Panc1 (cell line): ENCODE measurements around the gene TRIM28. TPM values are rescaled to one million over a fixed set of nuclear protein-coding genes. Genes with fewer than 3 reads are reported as not detected.

Experiments
- ATAC-seq: fragments of 200-7000 bp; cut with Tn5 transposase; 2 replicates; pipeline ENCODE4 v1.9.1; 2020; ENCODE audit warnings: mild to moderate bottlenecking, moderate library complexity
- BruUV-seq: library from RNA; stranded (reverse); fragments of 400-500 nt; replicated peaks from 2 replicates; lab custom pipeline; 2021; lab: Mats Ljungman, UMichigan
- CTCF ChIA-PET: fragments of 300-600 bp; sonication (Branson Sonifier 250); formaldehyde crosslinking; loops from one replicate; lab custom pipeline; 2022; ENCODE audit warnings: antibody characterized with exemption; lab: Charles Lee
- POLR2A ChIA-PET: fragments of 300-600 bp; sonication (Branson Sonifier 250); formaldehyde crosslinking; loops from one replicate; lab custom pipeline; 2022; ENCODE audit warnings: antibody characterized with exemption; lab: Charles Lee
- DNase-seq: peaks from one replicate; pipeline ENCODE4 v3.0.0-alpha.2; 2010; ENCODE audit warnings: low read depth, low spot score
- H3K27ac ChIP-seq: 2 replicates; pipeline ENCODE4 v1.5.1; 2011; ENCODE audit warnings: mild to moderate bottlenecking, low read length, inconsistent platforms
- H3K27me3 ChIP-seq: fragments of 200-500 bp; sonication (Bioruptor generic); 2 replicates; pipeline ENCODE4 v1.6.0; 2014; ENCODE audit warnings: low read length, inconsistent platforms; ENCODE audit not compliant: control insufficient read depth, insufficient read depth
- H3K36me3 ChIP-seq: fragments of 200-500 bp; sonication (Bioruptor generic); 2 replicates; pipeline ENCODE4 v1.5.1; 2014; ENCODE audit warnings: inconsistent platforms, mild to moderate bottlenecking, low read length, moderate library complexity; ENCODE audit not compliant: control insufficient read depth, insufficient read depth
- H3K4me1 ChIP-seq: 2 replicates; pipeline ENCODE4 v1.5.1; 2011; ENCODE audit warnings: inconsistent platforms, mild to moderate bottlenecking, low read length, moderate library complexity; ENCODE audit not compliant: control insufficient read depth, insufficient read depth
- H3K4me3 ChIP-seq, 2 experiments: 2 replicates each; pipeline ENCODE4 v1.5.1; 2011 to 2012; ENCODE audit warnings: low read depth in 2 of 2, low read length in 2 of 2, mild to moderate bottlenecking in 2 of 2, inconsistent platforms in 1 of 2, moderate library complexity in 1 of 2
- H3K9me3 ChIP-seq: fragments of 200-500 bp; sonication (Bioruptor generic); 2 replicates; pipeline ENCODE4 v1.5.1; 2014; ENCODE audit warnings: low read depth, mild to moderate bottlenecking, inconsistent platforms, low read length, moderate library complexity; ENCODE audit not compliant: control insufficient read depth, insufficient read depth
- CTCF ChIP-seq: fragments of 450-650 bp; IDR thresholded peaks from 2 replicates; pipeline ENCODE4 v1.5.1; 2017; ENCODE audit warnings: mild to moderate bottlenecking
- POLR2AphosphoS5 ChIP-seq: IDR thresholded peaks from 2 replicates; pipeline ENCODE4 v1.6.1; 2012; ENCODE audit warnings: mild to moderate bottlenecking, low read depth, low read length, moderate library complexity
- SIN3A ChIP-seq: IDR thresholded peaks from 2 replicates; pipeline ENCODE4 v1.6.1; 2012; ENCODE audit warnings: low read depth, mild to moderate bottlenecking, low read length, moderate library complexity, borderline replicate concordance; ENCODE audit not compliant: insufficient read depth
- TCF7L2 ChIP-seq: IDR thresholded peaks from 2 replicates; pipeline ENCODE4 v1.6.1; 2011; ENCODE audit warnings: mild to moderate bottlenecking, low read depth, low read length, inconsistent platforms
- in situ Hi-C: cut with HindIII; loops from 2 replicates; pipeline ENCODE4 v1.10.0; 2016; ENCODE audit warnings: low sequenced_read_pairs, low pct_unique_long_range_greater_than_20kb
- intact Hi-C: fragments of 100-400 bp; cut with micrococcal nuclease; formaldehyde crosslinking; loops from one replicate; pipeline ENCODE4 v1.10.0; 2022; ENCODE audit not compliant: unreplicated experiment
- total RNA-seq: library from RNA; stranded (reverse); gene quantifications from one replicate; pipeline ENCODE4 v1.2.1, GENCODE V29; 2021; ENCODE audit not compliant: unreplicated experiment
- TF ChIP-seq, protein P1 (sequence below), 2 experiments: IDR thresholded peaks; 2 replicates each; pipeline ENCODE4 v1.6.1; 2011 to 2012; ENCODE audit warnings: low read depth in 2 of 2, control low read depth in 1 of 2, low read length in 1 of 2, mild to moderate bottlenecking in 1 of 2, moderate library complexity in 1 of 2; ENCODE audit not compliant: insufficient read depth in 1 of 2

The TRIM28 gene
- total RNA-seq, 1 experiment from 2014 or later: 767 TPM

- Histone ChIP-seq H3K9me3 (no peaks in the 10 kb centered on the region), H3K27me3 (peaks cover 4% of the 10 kb centered on the region; the same call in 1 of the 2 replicates), H3K4me3 (peak overlapping the region; percentile 91 to 100), H3K4me1 (peaks cover 10% of the 10 kb centered on the region), H3K36me3 (peaks cover 34% of the 10 kb centered on the region), H3K27ac (peak overlapping the region; percentile 92)
- intact Hi-C loops: no loop called here
- no TSS peak for BruUV-seq
- ATAC-seq (peak; percentile 61), DNase-seq (no peak)
- in situ Hi-C loops: no loop called here
- no peak for TF ChIP-seq POLR2AphosphoS5
- TF ChIP-seq, protein P1, sequence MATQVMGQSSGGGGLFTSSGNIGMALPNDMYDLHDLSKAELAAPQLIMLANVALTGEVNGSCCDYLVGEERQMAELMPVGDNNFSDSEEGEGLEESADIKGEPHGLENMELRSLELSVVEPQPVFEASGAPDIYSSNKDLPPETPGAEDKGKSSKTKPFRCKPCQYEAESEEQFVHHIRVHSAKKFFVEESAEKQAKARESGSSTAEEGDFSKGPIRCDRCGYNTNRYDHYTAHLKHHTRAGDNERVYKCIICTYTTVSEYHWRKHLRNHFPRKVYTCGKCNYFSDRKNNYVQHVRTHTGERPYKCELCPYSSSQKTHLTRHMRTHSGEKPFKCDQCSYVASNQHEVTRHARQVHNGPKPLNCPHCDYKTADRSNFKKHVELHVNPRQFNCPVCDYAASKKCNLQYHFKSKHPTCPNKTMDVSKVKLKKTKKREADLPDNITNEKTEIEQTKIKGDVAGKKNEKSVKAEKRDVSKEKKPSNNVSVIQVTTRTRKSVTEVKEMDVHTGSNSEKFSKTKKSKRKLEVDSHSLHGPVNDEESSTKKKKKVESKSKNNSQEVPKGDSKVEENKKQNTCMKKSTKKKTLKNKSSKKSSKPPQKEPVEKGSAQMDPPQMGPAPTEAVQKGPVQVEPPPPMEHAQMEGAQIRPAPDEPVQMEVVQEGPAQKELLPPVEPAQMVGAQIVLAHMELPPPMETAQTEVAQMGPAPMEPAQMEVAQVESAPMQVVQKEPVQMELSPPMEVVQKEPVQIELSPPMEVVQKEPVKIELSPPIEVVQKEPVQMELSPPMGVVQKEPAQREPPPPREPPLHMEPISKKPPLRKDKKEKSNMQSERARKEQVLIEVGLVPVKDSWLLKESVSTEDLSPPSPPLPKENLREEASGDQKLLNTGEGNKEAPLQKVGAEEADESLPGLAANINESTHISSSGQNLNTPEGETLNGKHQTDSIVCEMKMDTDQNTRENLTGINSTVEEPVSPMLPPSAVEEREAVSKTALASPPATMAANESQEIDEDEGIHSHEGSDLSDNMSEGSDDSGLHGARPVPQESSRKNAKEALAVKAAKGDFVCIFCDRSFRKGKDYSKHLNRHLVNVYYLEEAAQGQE (IDR thresholded peaks at IDR 0.05; ENCODE audit: insufficient read depth in 1 of 2, low read depth in 2 of 2, low read length in 1 of 2): no peak
- TF ChIP-seq CTCF: no peak
- TF ChIP-seq SIN3A: no peak; the same call in 1 of the 2 replicates
- no peak for TF ChIP-seq TCF7L2
- CTCF ChIA-PET: interaction anchor here (0.5 to 1.2 kb wide), 2 partner anchors 25 to 266 kb away, joined by 10 to 11 read pairs; partner anchors contain the start of genes ZBTB45 and ZNF8
- POLR2A ChIA-PET: interaction anchor here (1.2 kb wide), 2 partner anchors 10 to 31 kb away, joined by 4 to 5 read pairs; partner anchors contain the start of gene CHMP2A
These were observed 874 bp downstream of the TRIM28 start for GRCh38 chr19:58544591-58545285.

- no TSS peak for BruUV-seq
- Histone ChIP-seq H3K27ac (peak overlapping the region; percentile 92), H3K4me3 (peak overlapping the region; percentile 91 to 100), H3K36me3 (peaks cover 38% of the 10 kb centered on the region), H3K4me1 (peaks cover 10% of the 10 kb centered on the region), H3K9me3 (no peaks in the 10 kb centered on the region), H3K27me3 (peaks cover 4% of the 10 kb centered on the region; the same call in 1 of the 2 replicates)
- ChIA-PET POLR2A (interaction anchor here (0.6 kb wide), 1 partner anchor 29 kb away, joined by 6 read pairs; no protein-coding TSS in a partner anchor), CTCF (no interaction called here)
- ATAC-seq: no peak
- in situ Hi-C loops (no loop called here), intact Hi-C loops (no loop called here)
- TF ChIP-seq CTCF: no peak
- 0 out of 2 replicates have a peak, but pooled peaks have one; percentile 20 for TF ChIP-seq POLR2AphosphoS5
- TF ChIP-seq SIN3A: no peak
- TF ChIP-seq, protein P1 (IDR thresholded peaks at IDR 0.05; ENCODE audit: insufficient read depth in 1 of 2, low read depth in 2 of 2, low read length in 1 of 2): no peak
- TF ChIP-seq TCF7L2: no peak
- no peak for DNase-seq
These were observed 1.6 kb downstream of the TRIM28 start for GRCh38 chr19:58545286-58546018.
